ENCODE results near the gene IGFBP1.
"Not testable (repeated sequence)": the region's sequence is repeated elsewhere in the genome, so short reads cannot be mapped to it uniquely, and the experiment has no call there.

The IGFBP1 gene

DNA sequence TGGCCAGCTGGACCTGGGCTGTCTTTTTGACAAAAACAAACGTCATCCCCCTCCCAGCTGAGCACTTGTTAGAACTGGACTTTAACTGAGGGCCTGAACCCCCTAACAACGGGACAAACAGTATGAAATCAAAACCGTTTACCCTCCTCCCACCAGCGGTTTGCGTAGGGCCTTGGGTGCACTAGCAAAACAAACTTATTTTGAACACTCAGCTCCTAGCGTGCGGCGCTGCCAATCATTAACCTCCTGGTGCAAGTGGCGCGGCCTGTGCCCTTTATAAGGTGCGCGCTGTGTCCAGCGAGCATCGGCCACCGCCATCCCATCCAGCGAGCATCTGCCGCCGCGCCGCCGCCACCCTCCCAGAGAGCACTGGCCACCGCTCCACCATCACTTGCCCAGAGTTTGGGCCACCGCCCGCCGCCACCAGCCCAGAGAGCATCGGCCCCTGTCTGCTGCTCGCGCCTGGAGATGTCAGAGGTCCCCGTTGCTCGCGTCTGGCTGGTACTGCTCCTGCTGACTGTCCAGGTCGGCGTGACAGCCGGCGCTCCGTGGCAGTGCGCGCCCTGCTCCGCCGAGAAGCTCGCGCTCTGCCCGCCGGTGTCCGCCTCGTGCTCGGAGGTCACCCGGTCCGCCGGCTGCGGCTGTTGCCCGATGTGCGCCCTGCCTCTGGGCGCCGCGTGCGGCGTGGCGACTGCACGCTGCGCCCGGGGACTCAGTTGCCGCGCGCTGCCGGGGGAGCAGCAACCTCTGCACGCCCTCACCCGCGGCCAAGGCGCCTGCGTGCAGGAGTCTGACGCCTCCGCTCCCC is at the start of gene IGFBP1:
Gene IGFBP1 (plus strand): TSS at position 304 of the 808 bp plus-strand sequence. CDS start 165 bp downstream, at position 469.
- DNase-seq (ENCODE audit: low spot score), result no peak

DNA sequence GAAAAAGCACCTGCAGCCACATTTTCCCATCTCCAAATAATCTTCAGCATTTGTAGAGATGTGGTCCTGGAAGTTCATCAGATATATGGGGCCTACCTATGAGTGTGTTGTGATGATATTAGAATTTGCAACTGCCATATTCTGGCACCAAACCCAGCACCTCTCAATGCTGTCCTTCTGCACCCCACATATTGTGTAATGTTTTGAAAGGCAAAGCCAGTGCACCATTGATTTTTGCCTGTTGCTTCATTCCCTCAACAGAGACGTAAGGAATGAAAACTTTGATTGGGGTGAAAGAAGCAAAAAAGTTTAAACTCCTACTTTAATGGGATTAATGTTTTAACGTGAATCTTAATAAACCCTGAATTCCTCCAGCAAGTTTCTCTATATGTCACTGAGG is 49.4 kb upstream of the IGFBP1 start:
- DNase-seq (ENCODE audit: low spot score), result not testable (repeated sequence)

DNA sequence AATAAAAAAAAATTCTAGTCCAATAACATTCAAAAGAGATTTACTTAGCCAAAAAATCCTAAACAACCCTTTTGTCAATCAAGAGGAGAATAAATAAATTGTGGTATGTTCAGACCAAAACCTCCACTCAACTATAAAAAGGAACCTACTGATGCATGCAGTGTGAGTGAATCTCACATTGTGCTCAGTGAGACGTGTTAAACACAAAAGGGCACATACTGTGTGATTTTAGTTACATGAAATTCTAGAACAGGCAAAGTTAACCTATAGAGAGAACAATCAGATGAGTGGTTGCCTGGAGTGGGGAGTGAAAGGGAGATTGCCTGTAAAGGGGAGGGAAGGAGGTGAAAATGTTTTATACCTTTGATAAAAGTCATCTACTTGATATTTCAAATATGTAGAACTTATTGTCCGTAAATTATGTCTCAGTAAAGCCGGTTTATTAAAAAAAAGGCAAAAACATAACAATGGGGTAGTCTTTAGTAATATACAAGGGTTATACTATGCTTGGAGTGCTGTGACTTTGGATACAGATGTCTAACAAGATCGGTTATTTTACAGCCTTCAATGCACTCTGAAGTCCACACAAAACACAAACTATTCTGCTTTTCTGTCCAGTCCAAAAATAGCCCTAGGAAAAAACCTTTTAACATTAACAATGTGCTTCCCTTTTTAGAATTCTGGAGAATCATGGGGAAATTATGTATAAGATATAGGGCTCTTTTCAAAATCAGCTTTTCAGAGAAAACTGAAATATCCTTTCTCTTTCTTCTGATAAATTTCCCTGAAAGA is 46.2 kb upstream of the IGFBP1 start:
- DNase-seq (ENCODE audit: low spot score), result not testable (repeated sequence)

DNA sequence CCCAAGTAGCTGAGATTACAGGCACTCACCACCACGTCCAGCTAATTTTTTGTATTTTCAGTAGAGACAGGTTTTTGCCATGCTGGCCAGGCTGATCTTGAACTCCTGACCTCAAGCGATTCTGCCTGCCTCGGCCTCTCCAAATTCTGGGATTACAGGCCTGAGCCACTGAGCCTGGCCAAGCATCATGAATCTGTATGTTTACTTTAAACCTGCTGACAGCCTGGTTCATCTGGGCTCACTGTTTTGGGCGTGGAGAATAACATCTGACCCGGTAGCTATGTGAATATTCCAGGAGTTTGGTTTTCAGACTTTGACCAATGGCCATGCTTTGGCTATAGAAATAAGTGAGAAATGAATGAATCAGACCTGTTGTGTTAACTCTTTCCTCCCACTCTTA is 41.8 kb upstream of the IGFBP1 start:
- not testable (repeated sequence) for DNase-seq (ENCODE audit: low spot score)

DNA sequence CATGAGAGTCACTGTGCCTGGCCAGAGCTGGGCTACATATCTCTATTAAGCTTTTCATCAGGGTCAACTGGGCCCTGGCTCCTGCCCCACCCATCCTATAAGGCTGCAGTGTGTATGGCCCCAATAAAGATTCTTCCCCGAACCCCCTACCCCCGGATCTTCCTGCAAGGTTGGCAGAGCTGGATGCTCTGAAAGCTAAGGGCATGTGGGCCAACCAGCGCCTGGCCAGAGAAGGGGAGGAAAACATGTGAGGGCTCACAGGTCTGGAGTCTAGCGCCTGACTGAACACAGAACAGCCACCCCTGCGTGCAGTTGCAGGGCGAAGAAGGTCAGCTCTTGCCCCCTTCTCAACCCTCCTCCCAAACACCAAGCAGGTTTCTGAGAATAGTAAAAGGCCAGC is 39.6 kb upstream of the IGFBP1 start:
- not testable (repeated sequence) for DNase-seq (ENCODE audit: low spot score)

DNA sequence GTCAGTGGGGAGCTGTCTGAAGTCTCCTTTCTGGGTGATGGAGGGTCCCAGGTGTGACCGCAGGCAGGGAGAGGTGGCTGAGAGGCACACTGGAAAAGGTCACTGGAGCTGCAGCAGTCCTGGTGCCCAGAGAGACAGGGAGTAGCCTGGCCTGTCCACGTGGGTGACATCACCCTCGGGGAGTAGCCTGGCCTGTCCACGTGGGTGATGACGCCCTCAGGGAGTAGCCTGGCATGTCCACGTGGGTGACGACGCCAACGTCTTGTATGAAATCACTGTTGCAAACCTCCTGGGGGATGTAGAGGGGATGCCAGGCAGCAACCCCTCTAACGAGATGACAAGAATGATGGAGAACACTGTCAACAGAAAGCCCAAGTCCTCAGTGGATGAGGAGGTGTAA is 35.3 kb upstream of the IGFBP1 start:
- not testable (repeated sequence) for DNase-seq (ENCODE audit: low spot score)

DNA sequence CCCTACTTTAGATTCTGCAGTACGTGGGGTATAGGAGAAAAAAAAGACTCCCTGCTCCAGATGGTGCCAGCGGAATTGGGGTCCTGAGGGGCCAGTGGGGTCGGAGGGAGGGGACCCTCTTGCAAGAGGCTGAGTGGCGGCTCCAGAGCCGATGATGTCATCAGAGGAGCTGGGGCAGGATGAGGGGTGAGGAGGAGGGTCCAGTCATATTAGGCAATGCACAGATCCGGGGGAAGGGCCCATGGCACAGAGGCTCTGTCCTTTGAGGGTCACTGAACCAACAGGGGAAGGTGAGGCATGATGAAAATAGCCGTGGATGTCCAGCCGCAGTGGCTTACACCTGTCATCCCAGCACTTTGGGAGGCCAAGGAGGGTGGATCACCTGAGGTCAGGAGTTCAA is 34.8 kb upstream of the IGFBP1 start:
- DNase-seq (ENCODE audit: low spot score), result not testable (repeated sequence)

DNA sequence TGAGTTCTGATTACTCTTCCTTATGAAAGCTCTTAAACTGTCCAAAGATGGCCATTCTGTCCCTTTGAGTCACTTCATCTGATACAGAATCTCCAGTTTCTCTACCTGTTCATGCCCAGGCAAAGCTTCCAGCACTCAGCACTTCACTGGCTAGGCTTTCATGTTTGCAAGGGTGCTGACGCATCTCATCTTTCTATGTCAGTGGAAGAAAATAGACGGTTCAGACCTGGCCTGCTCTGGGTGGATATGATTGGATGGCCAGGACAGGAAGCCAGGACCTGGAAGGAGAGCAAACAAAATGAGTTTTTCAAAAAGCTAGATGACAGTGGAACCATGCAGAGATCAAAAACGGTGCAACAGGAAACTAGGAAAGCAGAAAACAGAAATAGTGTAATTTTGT is 32.6 kb upstream of the IGFBP1 start:
- not testable (repeated sequence) for DNase-seq (ENCODE audit: low spot score)

DNA sequence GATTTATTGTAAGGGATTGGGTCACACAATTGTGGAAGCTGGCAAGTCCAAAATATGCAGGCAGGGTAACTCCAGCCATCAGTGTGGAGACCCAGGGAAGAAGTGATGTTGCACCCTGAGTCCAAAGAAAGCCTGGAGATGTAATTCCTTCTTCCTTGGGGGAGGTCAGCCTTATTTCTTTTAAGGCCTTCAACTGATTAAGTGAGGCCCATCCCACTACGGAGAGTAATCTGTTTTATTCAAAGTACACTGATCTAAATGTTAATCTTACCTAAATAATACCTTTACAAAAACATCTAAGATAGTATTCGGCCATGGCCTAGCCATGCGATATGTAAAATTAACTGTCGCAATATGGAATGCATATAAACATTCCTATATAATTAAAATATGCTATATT is 31.4 kb upstream of the IGFBP1 start:
- not testable (repeated sequence) for DNase-seq (ENCODE audit: low spot score)

DNA sequence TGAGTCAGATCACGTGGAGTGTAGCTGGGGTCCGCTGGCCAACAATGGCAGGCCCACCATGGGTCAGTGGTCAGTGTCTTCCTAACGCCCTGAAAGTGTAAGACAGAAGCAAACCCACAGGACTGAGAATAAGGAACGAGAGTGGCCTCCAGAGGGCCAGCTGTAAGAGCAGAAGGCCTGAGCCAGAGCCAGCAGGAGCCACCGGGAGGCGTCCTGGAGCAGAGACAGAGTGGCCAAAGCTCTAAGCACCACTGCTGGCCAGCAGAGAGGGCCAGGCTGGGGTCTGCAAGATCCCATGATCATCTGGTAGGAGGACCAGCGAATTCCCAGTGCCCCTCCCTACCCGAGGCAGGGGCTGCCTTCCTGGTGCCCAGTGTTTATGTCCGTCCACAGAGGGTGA is 24.6 kb upstream of the IGFBP1 start:
- DNase-seq (ENCODE audit: low spot score), result no peak

DNA sequence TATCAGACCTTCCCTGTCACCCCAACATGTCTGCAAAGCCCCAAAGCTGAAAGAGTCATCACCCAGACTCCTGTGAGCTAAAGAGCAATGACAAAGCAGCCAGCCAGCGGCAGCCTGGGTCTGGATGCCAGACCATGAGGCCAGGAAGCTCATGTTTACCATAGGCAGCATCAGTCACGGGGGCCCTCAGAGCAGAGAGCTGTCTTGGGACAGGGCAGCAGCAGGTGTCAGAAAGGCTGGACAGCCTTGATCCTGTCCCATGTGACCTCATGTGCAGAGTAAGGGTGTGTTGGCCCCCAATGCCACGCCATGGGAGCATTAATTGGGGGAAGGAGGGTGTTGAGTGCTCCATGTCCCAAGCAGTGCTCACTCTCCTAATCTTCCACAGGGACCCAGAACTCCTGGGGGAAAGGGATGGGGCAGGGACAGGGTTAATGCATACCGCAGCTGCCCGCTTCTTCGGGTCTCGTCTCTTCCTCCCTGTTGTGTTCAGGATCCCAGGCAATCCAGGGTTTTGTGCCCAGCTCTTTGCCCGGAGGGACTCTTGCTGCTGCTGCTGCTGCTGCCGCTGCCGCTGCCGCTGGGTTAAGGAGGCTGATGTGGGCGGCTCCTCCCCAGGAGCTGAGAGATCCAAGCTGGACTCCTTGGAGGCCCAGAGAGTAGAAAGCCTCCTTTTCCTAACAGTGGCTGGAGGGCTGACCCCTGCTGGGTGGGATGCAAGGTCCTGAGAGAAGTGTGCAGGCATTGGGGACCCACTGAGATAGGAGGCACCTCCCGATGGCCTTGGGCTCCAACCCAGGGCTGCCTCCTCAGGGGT is 22.5 kb upstream of the IGFBP1 start:
- DNase-seq (ENCODE audit: low spot score), result no peak

DNA sequence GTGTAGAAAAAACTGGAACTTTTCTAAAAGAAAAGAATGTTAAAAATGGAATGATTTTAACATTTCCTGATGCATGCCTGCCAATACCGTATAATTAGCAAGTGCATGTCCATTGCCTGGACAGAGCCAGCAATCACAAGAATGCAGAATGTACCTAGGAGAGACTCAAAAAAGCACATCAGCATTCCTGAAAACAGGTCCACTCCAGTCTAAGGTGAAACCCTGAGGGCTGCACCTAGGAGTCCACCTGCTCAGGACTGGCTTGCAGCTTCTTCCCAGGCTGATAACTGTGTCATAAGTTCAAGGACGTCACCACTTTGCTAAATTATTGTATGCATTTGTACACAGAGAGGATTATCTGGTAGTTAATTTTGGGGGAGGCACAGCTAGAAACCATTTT is 20.8 kb upstream of the IGFBP1 start:
- no peak for DNase-seq (ENCODE audit: low spot score)

DNA sequence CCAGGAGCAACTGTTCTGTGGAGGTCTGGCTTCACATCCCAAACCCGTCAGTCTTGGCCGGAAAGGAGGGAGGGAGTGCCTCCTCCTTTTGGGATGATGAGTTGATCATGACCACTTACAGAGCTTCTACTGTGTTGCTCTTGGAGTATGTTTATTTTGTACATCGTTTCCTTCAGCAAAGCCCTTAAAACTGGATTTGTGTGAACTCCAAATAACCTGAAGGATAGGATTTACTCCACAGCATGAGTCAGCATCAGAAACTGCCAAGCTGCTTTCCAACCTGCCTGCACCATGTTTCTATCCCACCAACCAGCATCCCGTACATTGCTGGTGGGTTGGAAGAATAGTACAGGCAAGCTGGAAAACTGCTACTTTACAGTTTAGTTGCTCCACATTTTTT is 18.9 kb upstream of the IGFBP1 start:
- no peak for DNase-seq (ENCODE audit: low spot score)

DNA sequence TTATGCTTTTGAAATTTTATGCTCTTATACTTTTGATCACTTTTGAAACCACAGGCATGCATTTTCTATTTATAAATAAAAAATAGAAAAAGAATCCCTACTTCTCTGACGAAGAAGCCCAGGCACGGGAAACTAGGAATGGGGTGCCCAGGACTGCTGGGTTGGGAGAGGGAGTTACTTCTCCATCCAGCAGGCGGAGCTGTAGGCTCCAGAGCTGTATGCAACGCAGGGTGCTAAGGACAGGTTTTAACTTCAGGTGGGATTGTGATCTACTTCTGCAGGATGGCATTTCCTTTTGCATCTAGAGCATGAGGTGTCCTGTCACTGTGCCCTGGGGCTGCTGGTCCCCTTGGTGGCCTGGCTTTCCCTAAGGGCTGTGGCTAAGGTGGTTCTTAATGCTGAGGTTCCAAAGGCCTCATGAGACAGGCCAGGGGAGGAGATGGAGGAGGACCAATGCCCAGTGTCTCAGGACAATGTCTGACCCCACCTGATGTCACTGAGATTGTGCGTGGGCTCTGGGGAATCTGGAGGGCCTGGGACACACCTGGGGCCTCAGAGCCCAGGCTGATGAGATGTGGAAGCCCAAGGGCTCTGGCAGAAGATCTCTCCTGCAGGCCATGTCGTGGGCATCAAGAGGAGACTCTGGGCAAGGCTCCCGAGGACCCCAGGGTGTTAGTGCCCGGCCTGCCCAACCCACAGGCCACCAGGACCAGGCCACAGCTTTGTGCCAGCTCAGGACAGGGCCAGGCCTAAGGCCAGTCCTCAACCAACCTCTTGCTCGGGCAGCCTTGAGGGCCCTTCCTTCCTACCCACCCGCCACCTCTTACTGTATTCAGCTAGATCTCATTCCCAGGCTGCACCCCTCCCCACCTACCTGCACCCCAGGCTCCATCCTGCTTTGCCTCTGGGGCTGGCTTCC is 15.9 kb upstream of the IGFBP1 start:
- DNase-seq (ENCODE audit: low spot score), result peak; percentile 34

DNA sequence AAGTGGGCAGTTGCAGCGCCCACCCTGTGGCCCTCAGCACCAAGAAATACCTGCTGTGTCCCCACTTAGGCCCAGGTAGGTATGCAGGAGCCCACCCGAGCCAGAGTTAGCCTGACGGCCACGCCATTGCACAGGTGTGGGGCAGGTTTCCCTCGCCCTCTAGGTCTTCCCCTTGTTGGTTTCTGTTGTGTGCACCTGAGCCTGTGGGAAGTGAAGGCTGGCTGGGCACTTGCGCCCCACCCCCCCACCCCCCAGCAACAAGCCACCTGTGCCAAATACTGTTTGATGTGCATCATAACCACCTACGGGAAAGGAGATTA is 15.3 kb upstream of the IGFBP1 start, which contains the start of gene CCDC201:
Gene CCDC201 (minus strand): TSS at position 48 of the 320 bp plus-strand sequence. CDS start 75 bp downstream, outside the sequence.
- DNase-seq (ENCODE audit: low spot score), result no peak

DNA sequence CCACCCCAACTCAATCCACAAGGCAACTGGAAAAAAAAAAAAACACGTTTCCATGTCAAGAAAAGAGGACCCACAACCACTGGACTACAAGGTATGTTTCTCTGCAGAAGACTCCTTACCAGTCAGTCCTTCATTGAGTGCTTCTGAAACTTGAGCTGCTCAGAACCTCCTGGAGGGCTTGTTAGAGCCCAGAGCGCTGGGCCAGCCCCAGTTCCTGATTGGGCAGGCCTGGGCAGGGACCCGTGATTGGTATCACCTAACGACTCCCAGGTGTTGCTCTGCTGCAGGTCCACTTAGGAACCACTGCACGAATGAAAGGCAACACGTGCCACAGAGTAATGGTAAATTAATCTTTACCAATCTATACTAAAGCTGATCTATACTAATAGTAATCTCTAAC is 14.9 kb upstream of the IGFBP1 start:
- DNase-seq (ENCODE audit: low spot score), result no peak

DNA sequence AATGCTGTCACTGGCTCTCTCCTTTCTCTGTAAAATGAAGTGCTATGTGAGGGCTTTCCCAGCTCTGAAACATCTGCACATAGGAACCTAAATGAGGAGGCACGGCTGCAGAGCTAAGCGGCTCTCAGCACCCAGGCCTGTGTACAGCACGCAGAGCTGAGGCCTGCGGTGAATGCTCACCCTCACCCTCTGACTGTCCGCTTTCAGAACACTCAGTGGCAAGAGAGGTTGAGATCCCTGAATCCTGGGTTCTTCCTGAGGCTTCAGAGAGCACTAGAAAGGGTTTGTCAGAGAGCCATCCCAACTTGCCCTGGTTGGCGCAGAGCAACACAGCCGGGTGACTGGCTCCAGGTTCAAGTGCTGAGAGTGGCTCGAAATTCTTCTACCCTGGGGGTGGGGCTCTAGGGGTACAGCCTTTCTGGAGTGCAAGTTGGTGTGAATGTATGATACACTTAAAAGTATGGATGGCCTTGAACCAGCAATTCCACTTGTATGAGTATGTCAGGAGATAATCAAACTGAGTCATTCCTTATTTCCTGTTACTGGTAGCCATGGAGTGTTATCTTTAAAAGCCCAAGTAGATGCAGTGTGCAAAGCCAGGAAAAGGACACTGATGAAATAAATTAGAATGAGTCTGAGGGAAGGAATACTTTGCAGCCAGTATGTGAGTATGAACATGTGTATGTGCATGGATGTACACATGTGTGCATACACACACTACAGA is 13.7 kb upstream of the IGFBP1 start:
- DNase-seq (ENCODE audit: low spot score), result peak; percentile 41

DNA sequence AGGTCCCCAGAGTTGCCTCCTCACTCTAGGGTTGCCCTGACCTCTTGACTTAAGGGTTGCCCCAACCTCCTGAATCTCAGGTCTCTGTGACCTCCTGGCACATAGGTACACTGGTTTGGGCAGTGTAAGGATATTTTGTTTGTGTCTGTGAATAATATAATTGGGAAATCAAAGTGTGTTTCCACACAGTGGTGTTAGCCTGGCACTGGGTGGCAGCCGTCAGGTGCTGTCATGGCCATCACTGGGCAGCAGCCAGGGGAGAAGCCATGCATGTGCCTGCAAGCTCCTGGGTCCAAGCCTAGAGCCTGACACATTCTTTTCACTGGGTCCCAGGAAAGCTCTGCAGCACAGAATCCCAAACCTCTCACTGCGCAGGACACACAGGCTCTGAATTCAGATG is 11.8 kb upstream of the IGFBP1 start:
- no peak for DNase-seq (ENCODE audit: low spot score)

DNA sequence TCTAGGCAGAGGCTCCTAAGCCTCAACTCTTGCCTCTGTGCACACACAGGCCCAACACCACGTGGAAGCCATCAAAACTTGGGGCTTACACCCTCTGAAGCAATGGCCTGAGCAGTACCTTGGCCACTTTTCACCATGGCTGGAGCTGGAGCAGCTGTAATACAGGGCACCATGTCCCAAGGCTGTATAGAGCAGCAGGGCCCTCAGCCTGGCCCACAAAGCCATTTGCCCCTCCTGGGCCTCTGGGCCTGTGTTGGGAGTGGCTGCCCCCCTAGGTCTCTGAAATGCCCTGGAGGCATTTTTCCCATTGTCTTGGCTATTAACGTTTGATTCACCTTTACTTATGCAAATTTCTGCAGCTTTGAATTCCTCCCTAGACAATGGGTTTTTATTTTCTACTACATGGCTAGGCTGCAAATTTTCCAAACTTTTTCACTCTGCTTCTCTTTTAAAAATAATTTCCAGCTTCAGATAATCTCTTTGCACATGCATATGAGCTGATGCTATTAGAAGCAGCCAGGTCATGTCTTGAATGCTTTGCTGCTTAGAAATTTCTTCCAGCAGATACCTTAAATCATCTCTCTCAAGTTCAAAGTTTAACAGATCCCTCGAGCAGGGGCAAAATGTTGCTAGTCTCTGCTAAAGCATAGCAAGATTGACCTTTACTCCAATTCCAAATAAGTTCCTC is 9.7 kb upstream of the IGFBP1 start:
- no peak for DNase-seq (ENCODE audit: low spot score)

DNA sequence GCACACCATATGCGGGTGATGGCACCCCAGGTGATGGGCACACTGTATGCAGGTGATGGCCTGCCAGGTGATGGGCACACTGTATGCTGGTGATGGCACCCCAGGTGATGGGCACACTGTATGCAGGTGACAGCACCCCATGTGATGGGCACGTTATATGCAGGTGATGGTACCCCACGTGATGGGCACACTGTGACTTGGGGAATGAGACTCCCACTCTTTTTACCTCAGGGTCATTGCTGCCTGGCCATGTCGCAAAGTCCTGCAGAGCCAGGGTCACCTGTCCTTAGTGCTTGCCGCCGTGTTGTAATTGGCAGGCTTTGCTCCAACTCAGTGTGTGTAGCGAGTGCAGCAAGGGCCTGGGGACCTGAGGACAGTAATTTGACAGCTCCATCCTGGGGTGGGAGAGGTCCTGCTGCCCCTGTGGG is 7.8 kb upstream of the IGFBP1 start:
- DNase-seq (ENCODE audit: low spot score), result no peak

All from LoVo (cell line).